ENCODE data around the gene ASCL3.
"Not testable (repeated sequence)": the region's sequence is repeated elsewhere in the genome, so short reads cannot be mapped to it uniquely, and the experiment has no call there.

The ASCL3 gene

GRCh38 chr11:8947230-8947943 lies 4.6 kb upstream of the ASCL3 start:
- DNase-seq = no peak

DNA sequence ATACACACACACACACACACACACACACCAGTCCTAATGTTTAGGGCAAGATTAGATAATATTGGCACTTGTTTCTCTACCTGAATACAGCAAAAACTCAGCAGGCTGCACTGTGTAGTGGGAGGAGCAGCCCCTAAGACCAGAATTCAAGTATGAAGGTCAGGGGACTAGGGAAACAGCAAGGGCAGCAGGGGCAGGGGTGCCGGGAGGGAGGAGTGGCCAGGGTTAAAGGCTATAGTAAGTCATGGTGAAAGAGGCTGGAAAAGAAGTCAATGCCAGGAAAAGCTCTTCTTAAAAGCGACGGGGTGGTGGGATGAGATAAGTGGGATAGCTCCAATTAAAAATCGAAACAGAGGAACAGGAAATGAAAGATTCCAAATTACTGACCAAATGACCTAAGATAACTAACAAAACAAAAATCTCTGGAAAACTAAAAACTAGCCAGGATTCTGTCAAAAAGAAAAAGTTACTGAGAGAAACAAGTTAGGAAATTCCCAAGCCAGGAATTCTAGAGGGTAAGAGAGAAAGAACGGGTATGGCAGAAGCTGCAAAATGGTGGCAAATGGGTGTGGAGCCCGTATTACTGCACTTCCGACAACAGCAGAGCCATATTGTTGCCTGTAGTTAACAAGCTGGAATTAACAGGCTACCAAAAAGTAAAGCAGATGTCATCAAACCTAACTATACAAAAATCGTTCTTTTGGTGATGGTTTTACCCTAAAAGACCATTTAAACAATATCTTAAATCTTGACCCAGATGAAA lies 1.3 kb downstream of the ASCL3 start:
- DNase-seq = no peak

- DNase-seq = no peak
Observed at GRCh38 chr11:8937659-8938058, 5.2 kb downstream of the ASCL3 start.

DNA sequence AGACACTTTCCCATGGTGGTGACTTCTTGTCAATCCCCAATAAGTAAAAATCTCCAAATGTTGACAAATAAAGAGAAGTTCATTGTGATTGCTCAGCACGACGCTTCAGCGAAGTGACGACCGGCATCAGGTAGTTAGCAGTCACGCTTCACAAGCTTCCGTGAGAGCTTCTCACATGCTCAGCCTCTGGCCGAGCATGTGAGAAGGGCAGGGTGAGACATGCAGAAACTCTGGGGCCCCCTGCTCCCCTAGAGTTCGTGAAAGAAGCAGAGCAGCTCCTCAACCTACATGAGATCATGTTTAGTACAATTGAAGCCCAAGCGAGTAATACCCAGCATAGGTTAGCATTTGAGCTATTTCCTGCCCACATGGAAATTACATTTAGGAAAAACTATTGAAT lies 5.7 kb downstream of the ASCL3 start:
- no peak for DNase-seq

- DNase-seq = not testable (repeated sequence)
Observed at GRCh38 chr11:8935789-8936188, 7.0 kb downstream of the ASCL3 start.

GRCh38 chr11:8934742-8935488 lies 7.9 kb downstream of the ASCL3 start:
- no peak for DNase-seq

DNA sequence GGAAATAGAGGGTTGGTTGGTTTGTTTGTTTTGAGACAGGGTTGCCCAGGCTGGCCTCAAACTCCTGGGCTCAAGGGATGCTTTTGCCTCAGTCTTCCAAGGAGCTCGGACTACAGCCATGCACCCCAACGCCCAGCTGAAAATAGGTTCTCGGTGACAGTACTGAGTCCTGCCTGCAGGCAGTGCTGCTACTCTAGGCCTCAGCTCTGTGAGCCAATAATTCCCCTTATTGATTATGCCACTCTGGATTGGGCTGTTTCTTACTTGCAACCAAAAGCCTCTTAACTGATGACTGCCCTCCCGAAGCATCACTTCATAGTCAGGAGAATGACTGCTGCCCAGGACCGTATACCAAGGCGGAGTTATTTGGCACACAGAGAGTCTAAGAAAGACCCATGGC lies 8.9 kb downstream of the ASCL3 start:
- DNase-seq = no peak

GRCh38 chr11:8932564-8933180 lies 10.1 kb downstream of the ASCL3 start, which contains the start of gene C11orf16:
Gene C11orf16 (minus strand): TSS chr11:8932947. CDS start chr11:8932308, 639 bp downstream.
- no peak for DNase-seq

DNA sequence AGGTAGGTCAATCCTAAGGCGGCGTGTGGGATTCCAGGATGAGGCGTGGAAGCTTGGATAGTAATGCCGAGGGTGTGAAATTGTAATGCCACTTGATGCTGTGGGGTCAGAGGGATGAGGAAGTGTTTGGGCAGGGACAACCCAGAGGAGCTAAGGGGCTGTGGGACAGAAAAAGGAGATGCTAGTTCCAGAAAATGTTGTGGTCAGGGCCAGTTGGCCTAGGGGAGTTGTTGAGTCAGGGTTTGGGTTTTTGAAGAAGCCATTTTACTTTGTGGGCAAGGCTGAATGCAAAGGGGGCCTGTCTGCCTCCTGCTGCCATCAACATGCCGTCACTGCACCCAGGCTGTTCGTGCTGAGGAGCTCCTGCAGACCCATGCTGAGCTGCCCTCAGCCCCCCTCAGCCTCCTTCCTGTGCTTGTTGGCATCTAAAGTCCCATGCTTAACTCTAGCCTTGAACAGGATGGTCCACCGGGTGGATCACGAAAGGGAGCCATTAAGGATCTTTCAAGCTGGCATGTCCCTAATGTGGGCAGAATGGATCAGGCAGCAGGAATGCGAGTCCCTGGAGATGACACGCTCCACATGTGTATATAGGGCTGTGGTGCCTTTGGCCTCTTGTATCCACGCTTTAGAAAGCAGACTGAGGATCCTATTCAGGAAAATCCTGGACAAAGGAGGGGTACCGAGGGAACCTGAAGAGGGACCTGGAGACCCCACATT lies 12.2 kb downstream of the ASCL3 start:
- DNase-seq = no peak

DNA sequence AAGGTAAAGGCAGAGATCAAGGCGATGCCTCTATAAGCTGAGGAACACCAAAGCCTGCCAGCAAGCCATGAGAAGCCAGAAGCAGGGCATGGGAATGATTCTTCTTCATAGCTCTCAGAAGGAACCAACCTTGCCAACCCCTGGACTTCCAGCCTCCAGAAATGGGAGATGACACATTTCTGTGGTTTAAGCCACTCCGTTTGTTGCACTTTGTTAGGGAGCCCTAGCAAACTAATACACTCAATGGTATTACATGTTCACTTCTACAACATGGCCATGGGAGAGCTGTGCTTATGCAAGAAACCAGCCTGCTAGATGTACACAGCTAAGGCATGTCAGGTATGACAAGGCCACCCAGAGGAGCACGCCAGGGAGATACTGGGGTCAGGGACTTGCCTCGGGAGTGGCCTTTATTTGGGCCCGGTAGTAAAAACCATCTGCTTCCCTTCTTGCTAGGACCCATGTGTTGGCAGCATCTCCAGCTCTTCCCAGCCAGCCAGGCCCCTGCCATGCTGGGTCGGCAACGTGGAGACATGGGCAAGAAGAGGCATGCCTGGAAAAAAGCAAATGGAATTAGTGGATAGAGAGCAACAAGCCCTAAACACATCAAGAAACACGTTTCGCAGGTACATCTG lies 13.7 kb downstream of the ASCL3 start:
- DNase-seq = no peak

GRCh38 chr11:8928205-8928604 lies 14.6 kb downstream of the ASCL3 start:
- no peak for DNase-seq

- no peak for DNase-seq
Observed at GRCh38 chr11:8927233-8927632, 15.6 kb downstream of the ASCL3 start.

- DNase-seq = no peak
Observed at GRCh38 chr11:8926236-8926635, 16.6 kb downstream of the ASCL3 start.

DNA sequence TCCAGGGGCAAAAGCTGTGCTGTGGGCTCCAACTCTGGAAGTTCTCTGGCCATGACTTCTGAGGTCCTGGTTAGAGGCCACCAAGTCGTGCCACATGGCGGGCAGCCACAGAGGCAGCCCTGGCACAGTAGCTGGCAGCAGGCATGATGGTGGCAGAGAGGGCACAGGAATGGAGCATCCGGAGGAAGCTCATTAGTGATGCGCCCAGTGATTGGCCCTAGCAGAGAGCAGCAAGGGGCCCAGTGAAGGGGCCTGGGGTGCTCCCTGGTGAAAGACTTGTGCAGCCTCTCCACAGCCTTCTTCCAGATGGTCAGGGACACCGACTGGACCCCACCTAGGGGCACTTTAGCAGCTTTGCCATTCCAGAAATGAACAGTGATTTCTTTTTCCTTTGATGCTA lies 17.1 kb downstream of the ASCL3 start:
- DNase-seq = no peak

- DNase-seq = no peak
Observed at GRCh38 chr11:8922691-8923090, 20.1 kb downstream of the ASCL3 start.

DNA sequence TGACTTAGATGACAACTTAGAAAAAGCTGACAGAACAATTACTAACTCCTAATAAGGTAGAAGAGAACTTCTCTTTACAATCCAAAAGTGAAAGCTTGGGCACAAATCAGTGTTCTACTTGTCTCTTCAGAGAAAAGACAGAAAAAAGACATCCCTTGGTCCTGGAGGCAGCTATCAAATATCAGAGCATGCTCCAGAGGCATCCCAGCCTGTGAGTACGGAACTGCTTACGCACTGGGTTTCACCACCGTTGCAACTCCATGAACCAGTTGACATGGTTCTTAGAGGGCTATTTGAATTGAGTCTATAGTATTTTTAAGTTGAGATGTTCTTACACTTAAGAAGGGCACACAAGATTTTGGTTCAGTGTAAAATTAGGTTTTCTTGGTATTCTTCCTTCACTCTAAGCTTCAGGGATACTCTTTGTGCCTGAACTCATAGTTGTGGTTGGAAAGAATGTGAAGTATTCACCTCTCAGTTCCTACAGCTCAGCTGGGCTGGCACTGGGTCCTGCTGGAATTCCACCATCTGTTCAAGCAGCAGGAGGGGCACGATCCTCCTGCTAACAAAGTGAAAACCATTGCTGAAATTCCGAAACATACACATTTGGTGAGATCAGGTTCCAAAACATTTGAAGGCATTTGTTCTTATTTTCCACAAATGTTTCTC lies 25.5 kb downstream of the ASCL3 start:
- no peak for DNase-seq

- DNase-seq = no peak
Observed at GRCh38 chr11:8914661-8915018, 28.2 kb downstream of the ASCL3 start.

DNA sequence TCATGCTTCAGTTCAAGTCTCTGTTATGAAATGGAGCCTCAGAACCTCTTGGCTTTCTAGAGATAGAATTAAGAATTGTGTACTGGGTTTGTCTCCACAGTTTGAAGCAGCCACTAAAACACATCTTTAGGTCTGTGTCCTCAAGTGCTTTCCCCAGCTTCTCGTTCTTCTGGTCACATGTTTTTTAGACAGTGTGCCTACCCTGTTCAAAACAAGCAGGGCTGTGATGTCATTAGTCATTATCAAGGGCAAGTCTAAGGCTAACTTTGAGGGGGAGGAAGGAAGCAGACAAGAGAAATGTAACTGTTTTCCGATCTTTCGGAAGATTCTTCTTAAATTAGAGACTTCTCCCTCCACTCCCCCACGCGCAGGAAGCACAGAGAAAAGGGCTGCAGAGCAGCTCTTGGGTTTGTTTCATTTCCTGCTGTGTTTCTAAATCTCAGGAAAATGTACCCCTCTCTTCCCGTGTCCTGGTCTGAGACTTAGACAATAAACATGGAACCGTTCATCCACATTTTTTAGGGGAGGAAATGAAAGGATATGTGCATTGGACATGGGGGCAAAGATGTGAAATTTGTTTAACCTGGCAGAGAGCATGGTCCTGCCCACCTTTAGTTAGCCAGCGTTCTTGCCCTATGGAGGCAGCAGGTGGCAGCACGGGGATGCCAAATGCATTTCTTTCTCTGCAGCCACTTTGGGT lies 28.7 kb downstream of the ASCL3 start:
- DNase-seq = peak; percentile 57

- peak; percentile 87 for DNase-seq
Observed at GRCh38 chr11:8911029-8911823, 31.6 kb downstream of the ASCL3 start, which contains the start of gene AKIP1. Gene AKIP1 (plus strand): TSS chr11:8911189. CDS start chr11:8911450, 261 bp downstream.

- DNase-seq = no peak
Observed at GRCh38 chr11:8910649-8911026, 32.2 kb downstream of the ASCL3 start.

Measured in CD4-positive, alpha-beta T cell treated with Interleukin-6 for 4 hours (primary cell).